GM12892 (cell line): Measurements from ENCODE around the gene ABAT.

ENCODE experiments used
- POLR2A ChIP-seq: IDR thresholded peaks from 2 replicates; pipeline ENCODE4 v1.6.1; 2011; ENCODE audit warnings: low read depth, low read length, control low read depth
- POLR2AphosphoS5 ChIP-seq: IDR thresholded peaks from 2 replicates; pipeline ENCODE4 v1.6.1; 2011; ENCODE audit warnings: low read depth, low read length, control low read depth

GRCh38 chr16:8668113-8668512 is 6.3 kb upstream of the ABAT start:
- TF ChIP-seq POLR2A (no peak), POLR2AphosphoS5 (no peak)
